Right ventricle myocardium superior (tissue), 1 donor: Measurements from ENCODE around the gene SAMD4B. TPM values are rescaled to one million over a fixed set of nuclear protein-coding genes. Genes with fewer than 3 reads are reported as not detected.

Experiments used
- ATAC-seq: fragments of 200-7000 bp; cut with Tn5 transposase; one replicate; pipeline ENCODE4 v1.9.1; 2020; ENCODE audit warnings: mild to moderate bottlenecking; ENCODE audit not compliant: poor library complexity
- DNase-seq: peaks from one replicate; pipeline ENCODE4 v3.0.0-alpha.2; 2020
- intact Hi-C: fragments of 100-400 bp; cut with DNase I; formaldehyde crosslinking; loops from one replicate; pipeline ENCODE4 v1.11.2; 2022
- long read RNA-seq: library from polyadenylated mRNA; unstranded; transcript quantifications from one replicate; pipeline ENCODE4 v2.0.0, GENCODE V29; 2021
- total RNA-seq: library from RNA; stranded (reverse); fragmentation: NEBNext Ultra II Directional; extraction: Animal tissue kit (Norgen Biotek cat#: 25700); gene quantifications from one replicate; pipeline ENCODE4 v1.2.1, GENCODE V29; 2021
- donor health status: DM: no; HTN: yes; CAD: no; lungs with severe emphysema.

Gene SAMD4B
- total RNA-seq, result 43.1 TPM
- long read RNA-seq, transcript SAMD4B-213 (12 exons, 3,664 nt), result major isoform, 8 of 121 reads
- long read RNA-seq, partial matches to known transcripts, result 56 of 121 reads
- long read RNA-seq, other reads (novel, unspliced or antisense), result 54 of 121 reads

- peak; percentile 97 for ATAC-seq
- intact Hi-C loops, result loop anchor here (5.0 kb wide), 1 partner anchor 215 kb away; the partner anchor contains the start of gene PAK4
These were observed at the start of gene SAMD4B for GRCh38 chr19:39341719-39342604. Gene SAMD4B, plus strand, starts transcription at chr19:39342421. Its CDS starts 14,473 bp downstream, at chr19:39356894.

GRCh38 chr19:39293394-39293793 is 48.8 kb upstream of the SAMD4B start:
- ATAC-seq, result no peak
- DNase-seq, result no peak
- intact Hi-C loops, result no loop called here

More at GRCh38 chr19:39341719-39342604, at the start of gene SAMD4B:
- DNase-seq, result peak; percentile 99

GRCh38 chr19:39296055-39296645 is 46.1 kb upstream of the SAMD4B start, which contains the start of gene IFNL1:
Gene IFNL1, plus strand, starts transcription at chr19:39296407. Its CDS starts 15 bp downstream, at chr19:39296422.
- ATAC-seq (no peak), DNase-seq (no peak)
- intact Hi-C loops, result no loop called here

GRCh38 chr19:39296906-39297305 is 45.3 kb upstream of the SAMD4B start:
- DNase-seq (no peak), ATAC-seq (no peak)
- intact Hi-C loops, result no loop called here

GRCh38 chr19:39297931-39298634 is 44.1 kb upstream of the SAMD4B start:
- ATAC-seq (no peak), DNase-seq (peak; percentile 52)
- intact Hi-C loops, result no loop called here

GRCh38 chr19:39299404-39299803 is 42.8 kb upstream of the SAMD4B start:
- ATAC-seq, result no peak
- intact Hi-C loops, result no loop called here
- DNase-seq, result no peak

GRCh38 chr19:39299832-39300231 is 42.4 kb upstream of the SAMD4B start:
- no peak for ATAC-seq
- intact Hi-C loops, result no loop called here
- no peak for DNase-seq

GRCh38 chr19:39301021-39301420 is 41.2 kb upstream of the SAMD4B start:
- DNase-seq (no peak), ATAC-seq (no peak)
- intact Hi-C loops, result no loop called here

GRCh38 chr19:39301562-39301961 is 40.7 kb upstream of the SAMD4B start:
- ATAC-seq (no peak), DNase-seq (no peak)
- intact Hi-C loops, result no loop called here

- ATAC-seq, result no peak
- intact Hi-C loops, result no loop called here
- no peak for DNase-seq
These were observed 38.6 kb upstream of the SAMD4B start for GRCh38 chr19:39303373-39304184.

GRCh38 chr19:39304185-39304513 is 38.1 kb upstream of the SAMD4B start:
- intact Hi-C loops, result no loop called here
- no peak for ATAC-seq
- DNase-seq, result no peak

GRCh38 chr19:39304701-39305571 is 37.3 kb upstream of the SAMD4B start:
- ATAC-seq (no peak), DNase-seq (no peak)
- intact Hi-C loops, result no loop called here

GRCh38 chr19:39306075-39306474 is 36.1 kb upstream of the SAMD4B start:
- DNase-seq (no peak), ATAC-seq (no peak)
- intact Hi-C loops, result no loop called here

- intact Hi-C loops, result no loop called here
- no peak for DNase-seq
These were observed 35.0 kb upstream of the SAMD4B start for GRCh38 chr19:39307046-39307821.

GRCh38 chr19:39307822-39308530 is 34.2 kb upstream of the SAMD4B start:
- intact Hi-C loops, result no loop called here
- no peak for ATAC-seq

More at GRCh38 chr19:39307046-39307821, 35.0 kb upstream of the SAMD4B start:
- peak; percentile 60 for ATAC-seq

More at GRCh38 chr19:39307822-39308530, 34.2 kb upstream of the SAMD4B start:
- DNase-seq, result no peak
